Endodermal cell (in vitro differentiated cells): ENCODE data around the gene DLG2. TPM values are rescaled to one million over a fixed set of nuclear protein-coding genes. Genes with fewer than 3 reads are reported as not detected.
"Not testable (repeated sequence)": the region's sequence is repeated elsewhere in the genome, so short reads cannot be mapped to it uniquely, and the experiment has no call there.

Experiments
- DNase-seq: peaks from one replicate; pipeline ENCODE4 v3.0.0-alpha.2; 2017
- H3K27ac ChIP-seq: 2 replicates; pipeline ENCODE4 v1.5.1; 2013; ENCODE audit warnings: mild to moderate bottlenecking, low read depth, low read length, moderate library complexity
- H3K27me3 ChIP-seq: 2 replicates; pipeline ENCODE4 v1.6.1; 2013; ENCODE audit warnings: mild to moderate bottlenecking, low read length, moderate library complexity; ENCODE audit not compliant: insufficient read depth, control insufficient read depth, poor library complexity, severe bottlenecking
- H3K36me3 ChIP-seq: 2 replicates; pipeline ENCODE4 v1.7.0; 2013; ENCODE audit warnings: mild to moderate bottlenecking, low read length, moderate library complexity; ENCODE audit not compliant: control insufficient read depth, insufficient read depth
- H3K4me1 ChIP-seq: one replicate; pipeline ENCODE4 v1.7.0; 2013; ENCODE audit warnings: low read length; ENCODE audit not compliant: control insufficient read depth, insufficient read depth
- H3K4me3 ChIP-seq: 2 replicates; pipeline ENCODE4 v1.5.1; 2013; ENCODE audit warnings: mild to moderate bottlenecking, low read length, moderate library complexity
- H3K9ac ChIP-seq: 2 replicates; pipeline ENCODE4 v1.6.1; 2013; ENCODE audit warnings: mild to moderate bottlenecking, low read length, moderate library complexity; ENCODE audit not compliant: poor library complexity, severe bottlenecking; ENCODE audit errors: extremely low read depth
- H3K9me3 ChIP-seq: 2 replicates; pipeline ENCODE4 v1.6.1; 2013; ENCODE audit warnings: mild to moderate bottlenecking, low read length, moderate library complexity; ENCODE audit not compliant: control insufficient read depth
- H3K27ac Mint-ChIP-seq: 2 replicates; pipeline ENCODE4 v1.8.0; 2020; ENCODE audit warnings: mixed read lengths
- H3K27me3 Mint-ChIP-seq: 2 replicates; pipeline ENCODE4 v1.8.0; 2021; ENCODE audit warnings: mild to moderate bottlenecking, mixed read lengths; ENCODE audit not compliant: insufficient read depth
- H3K36me3 Mint-ChIP-seq: 2 replicates; pipeline ENCODE4 v1.8.0; 2020; ENCODE audit warnings: low read depth, mixed read lengths
- H3K4me1 Mint-ChIP-seq: 2 replicates; pipeline ENCODE4 v1.8.0; 2020; ENCODE audit warnings: mixed read lengths
- H3K4me3 Mint-ChIP-seq: 2 replicates; pipeline ENCODE4 v1.8.0; 2020; ENCODE audit warnings: mild to moderate bottlenecking, moderate library complexity, mixed read lengths
- H3K9me3 Mint-ChIP-seq: 2 replicates; pipeline ENCODE4 v1.8.0; 2020; ENCODE audit warnings: mild to moderate bottlenecking, mixed read lengths
- WGBS, 2 experiments: methylation state at CpG; one replicate each; pipeline versions ENCODE4 v1.1.5 to v1.1.7; 2013; ENCODE audit warnings: missing lambda C conversion rate in 2 of 2, mixed read lengths in 1 of 2; ENCODE audit not compliant: insufficient coverage in 1 of 2, insufficient read length in 1 of 2; 5-methylcytosine and 5-hydroxymethylcytosine counted together
- total RNA-seq, 2 donors: library from RNA; stranded (reverse); fragmentation: NEBNext Ultra II Directional in 1 of 2; extraction: Animal tissue kit (Norgen Biotek cat#: 25700) in 1 of 2; gene quantifications; 2 replicates in 1 of 2; 3 replicates in 1 of 2; pipeline ENCODE4 v1.2.1, GENCODE V29; 2021
- TF ChIP-seq, protein P1 (sequence below): fragments of 200-600 bp; sonication (generic); conservative IDR thresholded peaks from 2 replicates; pipeline ENCODE4 v1.5.0; 2021; ENCODE audit warnings: antibody characterized with exemption, mild to moderate bottlenecking

The DLG2 gene
- total RNA-seq, 2 donors from 2014 or later: 9.6 to 10.6 TPM

GRCh38 chr11:83454674-83455073 is 2172.5 kb downstream of the DLG2 start:
- DNase-seq: no peak
- no peak overlapping the region for H3K4me3 ChIP-seq
- peaks cover 14% of the 10 kb centered on the region for H3K4me1 Mint-ChIP-seq
- no peak overlapping the region for H3K27ac Mint-ChIP-seq
- peaks cover 6% of the 10 kb centered on the region for H3K9me3 ChIP-seq
- H3K9me3 Mint-ChIP-seq: peaks cover 6% of the 10 kb centered on the region
- no peaks in the 10 kb centered on the region for H3K27me3 ChIP-seq
- TF ChIP-seq, protein P1, sequence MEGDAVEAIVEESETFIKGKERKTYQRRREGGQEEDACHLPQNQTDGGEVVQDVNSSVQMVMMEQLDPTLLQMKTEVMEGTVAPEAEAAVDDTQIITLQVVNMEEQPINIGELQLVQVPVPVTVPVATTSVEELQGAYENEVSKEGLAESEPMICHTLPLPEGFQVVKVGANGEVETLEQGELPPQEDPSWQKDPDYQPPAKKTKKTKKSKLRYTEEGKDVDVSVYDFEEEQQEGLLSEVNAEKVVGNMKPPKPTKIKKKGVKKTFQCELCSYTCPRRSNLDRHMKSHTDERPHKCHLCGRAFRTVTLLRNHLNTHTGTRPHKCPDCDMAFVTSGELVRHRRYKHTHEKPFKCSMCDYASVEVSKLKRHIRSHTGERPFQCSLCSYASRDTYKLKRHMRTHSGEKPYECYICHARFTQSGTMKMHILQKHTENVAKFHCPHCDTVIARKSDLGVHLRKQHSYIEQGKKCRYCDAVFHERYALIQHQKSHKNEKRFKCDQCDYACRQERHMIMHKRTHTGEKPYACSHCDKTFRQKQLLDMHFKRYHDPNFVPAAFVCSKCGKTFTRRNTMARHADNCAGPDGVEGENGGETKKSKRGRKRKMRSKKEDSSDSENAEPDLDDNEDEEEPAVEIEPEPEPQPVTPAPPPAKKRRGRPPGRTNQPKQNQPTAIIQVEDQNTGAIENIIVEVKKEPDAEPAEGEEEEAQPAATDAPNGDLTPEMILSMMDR: no peak
- 95% methylated on average over 1 of the region's 1 CpG; no CpG with 5 or more reads in 1 of the 2 experiments for WGBS, 2 experiments
- no peak overlapping the region for H3K4me3 Mint-ChIP-seq
- no peaks in the 10 kb centered on the region for H3K4me1 ChIP-seq
- peaks cover 13% of the 10 kb centered on the region for H3K36me3 Mint-ChIP-seq
- no peak overlapping the region for H3K9ac ChIP-seq
- H3K27ac ChIP-seq: no peak overlapping the region
- H3K27me3 Mint-ChIP-seq: no peaks in the 10 kb centered on the region
- no peaks in the 10 kb centered on the region for H3K36me3 ChIP-seq

DNA sequence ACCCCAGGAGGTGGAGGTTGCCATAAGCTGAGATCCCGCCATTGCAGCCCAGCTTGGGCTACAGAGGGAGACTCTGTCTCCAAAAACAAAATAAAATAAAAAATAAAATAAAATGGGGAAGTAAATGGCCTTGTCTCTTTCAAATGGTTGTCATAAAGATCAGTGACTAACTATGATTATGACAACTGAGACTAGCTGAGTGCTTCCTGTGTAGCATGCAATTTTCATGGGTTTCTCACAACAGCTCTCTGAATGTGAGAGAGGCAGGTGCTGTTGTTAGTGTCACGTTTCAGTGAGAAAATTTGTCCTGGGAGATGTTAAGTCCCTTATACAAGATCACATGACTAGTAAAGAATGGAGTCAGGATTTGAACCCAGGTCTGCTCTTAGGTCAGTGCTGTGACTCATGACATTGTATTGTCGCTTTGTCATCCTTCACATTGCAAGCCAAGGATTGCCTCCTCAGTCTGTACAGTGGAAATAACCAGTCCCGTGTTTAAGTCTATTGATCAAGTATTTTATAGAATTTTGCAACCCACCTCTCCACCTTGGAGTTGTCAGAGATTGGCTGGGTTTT is 2177.7 kb downstream of the DLG2 start:
- Histone ChIP-seq H3K9ac (no peak overlapping the region), H3K27me3 (no peaks in the 10 kb centered on the region), H3K4me1 (no peaks in the 10 kb centered on the region), H3K27ac (no peak overlapping the region), H3K36me3 (no peaks in the 10 kb centered on the region), H3K4me3 (peak overlapping the region; percentile 65), H3K9me3 (peaks cover 32% of the 10 kb centered on the region)
- H3K9me3 Mint-ChIP-seq: peaks cover 10% of the 10 kb centered on the region
- H3K27me3 Mint-ChIP-seq: no peaks in the 10 kb centered on the region
- TF ChIP-seq, protein P1: no peak
- H3K27ac Mint-ChIP-seq: no peak overlapping the region
- 97 to 100% methylated on average over 1 to 4 of the region's 4 CpGs for WGBS, 2 experiments
- H3K36me3 Mint-ChIP-seq: peaks cover 34% of the 10 kb centered on the region
- H3K4me1 Mint-ChIP-seq: no peaks in the 10 kb centered on the region
- no peak overlapping the region for H3K4me3 Mint-ChIP-seq
- DNase-seq: no peak

- no peak overlapping the region for H3K27ac Mint-ChIP-seq
- Histone ChIP-seq H3K9me3 (peaks cover 32% of the 10 kb centered on the region), H3K27ac (no peak overlapping the region), H3K4me3 (peak overlapping the region; percentile 65), H3K4me1 (no peaks in the 10 kb centered on the region), H3K27me3 (no peaks in the 10 kb centered on the region), H3K9ac (no peak overlapping the region), H3K36me3 (no peaks in the 10 kb centered on the region)
- WGBS, 2 experiments: 80 to 94% methylated on average over 1 to 2 of the region's 2 CpGs
- H3K27me3 Mint-ChIP-seq: no peaks in the 10 kb centered on the region
- no peaks in the 10 kb centered on the region for H3K4me1 Mint-ChIP-seq
- peaks cover 34% of the 10 kb centered on the region for H3K36me3 Mint-ChIP-seq
- TF ChIP-seq, protein P1: no peak
- peaks cover 10% of the 10 kb centered on the region for H3K9me3 Mint-ChIP-seq
- no peak for DNase-seq
- H3K4me3 Mint-ChIP-seq: no peak overlapping the region
These were observed 2178.5 kb downstream of the DLG2 start for GRCh38 chr11:83448686-83449085.

DNA sequence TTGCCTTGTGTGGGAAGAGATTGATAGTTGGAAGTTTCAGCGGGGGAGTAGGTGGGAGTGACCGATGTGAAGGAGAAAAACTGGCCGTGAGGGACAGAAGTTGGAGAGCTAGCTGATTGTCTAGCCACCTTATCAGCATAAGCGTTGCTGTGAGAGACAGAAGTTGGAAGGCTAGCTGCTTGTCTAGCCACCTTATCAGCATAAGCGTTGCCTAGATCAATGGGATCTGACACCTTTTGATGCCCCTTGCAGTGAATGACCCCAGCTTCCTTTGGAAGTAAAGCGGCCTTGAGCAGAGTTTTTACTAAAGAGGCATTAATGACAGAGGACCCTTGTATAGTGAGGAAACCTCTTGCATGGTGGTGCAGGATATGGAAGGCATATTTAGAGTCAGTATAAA is 2183.3 kb downstream of the DLG2 start:
- H3K9me3 ChIP-seq: peaks cover 35% of the 10 kb centered on the region
- 27 to 67% methylated on average over 6 of the region's 6 CpGs for WGBS, 2 experiments
- H3K4me1 Mint-ChIP-seq, H3K4me1 ChIP-seq, H3K27me3 ChIP-seq, H3K4me3 ChIP-seq, H3K27ac ChIP-seq, H3K36me3 ChIP-seq, H3K9ac ChIP-seq, H3K4me3 Mint-ChIP-seq, H3K9me3 Mint-ChIP-seq, H3K27ac Mint-ChIP-seq, H3K27me3 Mint-ChIP-seq: not testable (repeated sequence)
- peaks cover 24% of the 10 kb centered on the region for H3K36me3 Mint-ChIP-seq
- peak; percentile 52 for DNase-seq
